Stimulated activated CD4-positive, alpha-beta T cell treated with anti-CD3 and anti-CD28 coated beads, TNF-alpha, amount 100 ng/mL, for 1 hour (primary cell): ENCODE measurements around the gene TJAP1.
"Not testable (repeated sequence)": the region's sequence is repeated elsewhere in the genome, so short reads cannot be mapped to it uniquely, and the experiment has no call there.

Source experiments
- DNase-seq, 3 donors: peaks; one replicate each; pipeline ENCODE4 v3.0.0-alpha.2; 2020; ENCODE audit warnings: low read depth in 3 of 3, low spot score in 1 of 3

The TJAP1 gene

GRCh38 chr6:43523284-43523683, 45.9 kb downstream of the TJAP1 start:
- no peak for DNase-seq

GRCh38 chr6:43524483-43524961, 47.2 kb downstream of the TJAP1 start:
- DNase-seq, result no peak

- DNase-seq, result no peak
Measured at GRCh38 chr6:43532201-43532600, 54.8 kb downstream of the TJAP1 start.

GRCh38 chr6:43538986-43539385, 61.6 kb downstream of the TJAP1 start:
- DNase-seq, result not testable (repeated sequence)

- not testable (repeated sequence) for DNase-seq
Measured at GRCh38 chr6:43539409-43539808, 62.0 kb downstream of the TJAP1 start.

- DNase-seq, result no peak
Measured at GRCh38 chr6:43540507-43540906, 63.1 kb downstream of the TJAP1 start.

- DNase-seq, result no peak
Measured at GRCh38 chr6:43541774-43542471, 64.6 kb downstream of the TJAP1 start.

GRCh38 chr6:43544461-43544860, 67.1 kb downstream of the TJAP1 start:
- no peak for DNase-seq

GRCh38 chr6:43547222-43547621, 69.9 kb downstream of the TJAP1 start:
- DNase-seq, result no peak
